HG02571 (cell line): ENCODE measurements around the gene PDK2.

Experiments used
- ATAC-seq: cut with Tn5 transposase; IDR thresholded peaks from one replicate; pipeline ENCODE4 v1.9.1; 2021; ENCODE audit warnings: mild to moderate bottlenecking, moderate library complexity; ENCODE audit not compliant: unreplicated experiment

PDK2 gene

DNA sequence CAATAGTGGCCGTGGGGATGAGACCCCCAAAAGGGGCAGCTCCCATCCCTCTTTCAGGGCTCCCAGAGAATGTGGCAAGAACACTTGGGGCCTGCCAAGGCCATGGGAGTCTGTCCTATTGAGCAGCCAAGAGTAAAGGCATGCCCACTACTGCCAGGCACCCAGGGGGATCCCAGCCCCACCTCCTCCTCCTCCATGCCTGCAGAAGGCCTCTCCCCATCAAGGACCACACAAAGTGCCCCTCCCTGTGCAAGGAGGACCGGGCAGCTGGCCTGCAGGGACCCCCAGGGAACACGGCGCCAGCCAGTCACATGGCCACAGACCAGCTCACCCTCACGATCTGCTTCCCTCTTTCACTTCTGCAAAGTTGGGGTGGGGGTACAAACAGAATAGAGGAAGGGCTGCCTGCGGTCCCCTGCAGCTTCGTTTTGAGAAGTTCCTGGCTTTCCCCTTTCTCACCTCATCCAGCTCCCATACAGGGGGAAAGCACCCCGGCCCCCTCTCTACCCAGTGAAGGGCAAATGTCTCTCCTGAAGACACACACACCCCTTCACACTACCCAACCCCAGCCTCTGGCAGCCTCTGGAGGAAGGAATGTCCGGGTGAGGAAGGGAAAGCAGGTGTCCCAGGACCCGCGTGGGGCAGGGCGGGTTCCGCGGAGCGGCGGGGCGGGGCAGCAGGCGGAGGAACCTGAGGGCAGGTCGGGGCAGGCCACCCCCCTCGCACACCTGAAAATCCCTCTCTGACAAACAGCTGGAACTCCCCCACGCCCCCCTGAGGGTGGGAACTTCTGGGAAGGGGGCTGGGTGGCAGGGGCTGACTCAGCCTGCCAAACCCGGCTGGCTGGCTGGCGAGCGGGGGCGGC, 53.3 kb downstream of the PDK2 start:
- ATAC-seq: no peak

DNA sequence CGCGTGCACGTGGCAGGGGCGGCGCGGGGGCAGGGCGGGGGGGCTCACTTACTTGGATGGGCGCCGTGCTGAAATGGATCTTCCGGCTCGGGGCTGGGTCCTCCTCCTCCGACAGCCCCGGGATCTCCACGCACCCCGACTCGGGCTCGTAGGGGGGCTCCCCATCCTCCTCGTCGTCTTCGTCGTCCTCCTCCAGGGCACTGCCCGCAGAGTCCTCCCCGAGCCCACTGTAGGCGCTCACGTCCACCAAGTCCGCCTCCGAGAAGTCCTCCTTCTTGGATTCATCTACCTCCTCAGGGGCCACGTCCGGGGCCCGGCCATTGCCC, 53.9 kb downstream of the PDK2 start:
- no peak for ATAC-seq

DNA sequence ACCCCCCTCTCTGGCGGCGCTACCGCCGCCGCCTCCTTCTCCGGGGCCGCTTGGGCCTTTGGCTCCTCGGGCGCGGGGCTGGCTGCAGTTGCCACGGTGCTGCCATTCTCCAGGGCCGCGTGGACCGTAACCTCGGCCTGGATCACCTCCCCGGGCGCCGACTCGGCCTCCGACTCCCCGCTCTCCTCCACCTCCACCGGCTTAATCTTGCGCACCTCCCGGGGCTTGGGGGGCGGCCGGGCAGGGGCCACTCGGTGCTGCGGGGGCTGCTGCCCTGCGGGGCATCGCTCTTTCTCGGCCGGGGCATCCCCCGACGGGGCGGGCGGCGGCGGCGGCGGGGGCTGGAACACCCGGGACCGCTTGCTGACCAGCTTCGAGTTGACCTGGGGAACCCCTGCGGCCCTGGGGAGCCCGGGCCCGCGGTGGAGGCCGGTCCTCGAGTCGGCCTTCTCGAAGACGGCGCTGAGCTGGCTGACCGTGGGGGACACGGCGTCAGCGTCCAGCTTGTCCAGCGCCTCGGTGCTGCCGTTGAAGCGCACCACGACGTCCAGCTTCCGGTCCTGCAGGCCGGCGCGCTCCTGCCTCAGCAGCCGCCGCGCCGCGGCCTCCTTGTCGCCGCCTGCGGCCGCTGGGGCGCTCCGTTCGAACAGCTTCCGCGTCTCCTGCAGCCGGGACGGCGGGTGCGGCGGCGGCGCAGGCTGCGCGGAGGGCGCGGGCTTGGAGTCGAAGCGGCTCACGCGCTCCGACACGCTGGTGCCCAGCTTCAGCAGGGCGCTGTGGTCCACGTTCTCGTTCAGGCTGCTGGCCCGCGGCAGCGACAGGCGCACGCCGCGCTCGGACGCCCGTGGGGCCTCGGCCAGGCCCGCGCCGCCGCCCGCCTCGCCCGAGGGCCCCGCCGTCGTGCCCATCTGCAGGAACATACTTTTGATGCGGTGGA, 54.5 kb downstream of the PDK2 start:
- no peak for ATAC-seq

DNA sequence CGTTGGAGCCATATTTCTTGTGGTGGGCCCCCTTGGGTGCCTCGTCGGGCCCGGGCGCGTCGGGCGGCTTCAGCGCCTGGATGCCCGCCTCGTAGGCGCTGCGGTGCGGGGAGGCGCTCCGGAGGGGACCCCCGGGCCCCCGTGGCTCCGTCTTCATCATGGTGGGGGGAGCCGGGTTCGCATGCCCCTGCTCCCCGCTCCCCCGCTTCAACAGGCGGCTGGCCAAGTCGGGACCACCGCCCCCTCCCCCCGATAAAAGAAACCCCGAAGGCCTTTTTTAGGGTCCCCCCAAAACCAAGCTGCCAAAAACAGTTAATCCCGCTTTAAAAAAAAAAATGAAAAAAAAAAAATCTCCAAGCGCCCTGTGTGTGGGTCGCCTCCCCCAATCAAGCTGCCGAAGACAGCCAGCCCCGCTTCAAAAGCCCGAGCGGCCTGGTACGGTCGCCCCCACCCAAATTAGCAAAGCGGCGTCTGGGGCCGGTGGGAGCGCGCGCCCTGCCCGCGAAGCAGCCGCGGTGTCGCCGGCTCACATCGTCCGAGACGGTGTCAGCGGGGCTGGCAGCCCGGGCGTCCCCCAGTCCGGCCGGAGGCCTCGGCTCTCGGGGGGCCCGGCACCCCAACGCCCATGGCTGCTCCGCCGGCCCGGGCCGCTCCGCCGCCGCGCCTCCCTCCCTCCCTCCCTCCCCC, 55.3 kb downstream of the PDK2 start, which contains the start of gene PPP1R9B:
TSS of gene PPP1R9B (minus strand) at position 324 of the 687 bp plus-strand sequence. CDS start at position 160, 164 bp downstream.
- no peak for ATAC-seq

DNA sequence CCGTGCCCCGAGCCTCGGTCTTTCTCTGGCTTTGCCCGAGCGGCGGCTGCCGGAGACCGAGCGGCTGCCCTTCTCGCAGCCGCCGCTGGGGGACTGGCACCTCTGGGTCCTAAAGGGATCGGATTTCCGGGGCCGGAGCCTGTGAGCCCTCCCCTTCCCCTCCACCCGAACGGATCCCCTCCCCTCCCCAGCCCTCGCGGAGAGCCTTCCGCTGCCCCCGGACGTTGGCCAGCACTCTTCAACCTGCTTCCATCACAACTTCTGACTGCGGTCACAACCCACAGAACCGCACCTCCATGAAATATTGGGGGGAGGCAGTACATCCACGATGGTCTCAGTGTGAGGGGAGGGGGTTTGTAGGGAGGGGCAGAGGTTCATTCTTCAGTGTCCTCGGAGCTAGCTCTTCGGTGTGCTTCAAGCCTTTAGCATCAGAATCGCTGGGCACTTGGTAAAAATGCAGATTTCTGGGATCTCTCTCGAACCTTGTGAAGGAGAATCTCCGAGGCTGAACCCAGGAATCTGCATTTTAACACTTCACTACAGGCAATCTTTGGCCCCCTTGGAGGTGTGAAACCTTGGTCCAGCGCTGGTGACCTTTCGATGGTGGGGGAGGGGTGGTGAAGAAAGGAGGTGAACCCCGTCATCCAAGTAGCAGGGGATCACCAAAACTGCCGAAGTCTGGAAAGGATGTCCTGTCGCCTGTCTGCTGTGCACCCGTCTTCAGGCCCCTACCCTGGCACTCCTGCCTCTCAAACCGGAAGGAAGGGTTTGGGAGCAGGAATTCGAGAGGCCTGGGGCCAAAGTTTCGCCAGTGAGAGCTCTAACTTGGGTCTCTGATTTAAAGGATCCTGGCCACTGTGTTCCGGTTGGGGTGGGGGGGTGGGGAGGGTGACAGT, 56.1 kb downstream of the PDK2 start:
- peak; percentile 27 for ATAC-seq

DNA sequence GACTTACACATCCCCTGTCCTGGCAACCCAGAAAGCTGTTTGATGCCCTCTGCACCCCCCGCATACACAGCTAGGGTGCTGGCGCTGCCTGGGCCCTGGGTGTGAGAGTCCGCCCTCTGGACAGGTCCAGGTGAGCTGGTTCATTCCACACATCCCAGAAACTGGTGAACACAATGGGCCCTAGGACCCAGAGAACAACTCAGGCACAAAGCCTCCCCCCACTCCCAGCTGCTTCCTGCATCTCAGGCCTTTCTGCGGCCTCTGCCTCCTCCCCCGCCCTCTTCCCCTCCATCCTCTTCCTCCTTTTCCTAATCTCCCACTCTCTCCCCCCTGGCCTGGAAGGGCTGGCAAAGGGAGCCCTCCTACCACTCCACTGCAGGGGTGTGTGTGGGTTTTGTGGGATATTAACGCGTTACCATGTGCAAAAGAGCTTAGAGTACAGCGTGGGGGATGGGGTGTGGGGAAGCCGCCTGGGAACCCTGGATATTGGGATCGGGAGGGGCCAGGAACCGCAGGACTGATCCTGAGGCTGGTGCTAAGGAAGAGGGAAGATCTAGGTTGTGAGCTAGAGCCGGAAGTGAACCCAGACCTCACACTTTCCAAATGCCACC, 56.9 kb downstream of the PDK2 start:
- no peak for ATAC-seq

DNA sequence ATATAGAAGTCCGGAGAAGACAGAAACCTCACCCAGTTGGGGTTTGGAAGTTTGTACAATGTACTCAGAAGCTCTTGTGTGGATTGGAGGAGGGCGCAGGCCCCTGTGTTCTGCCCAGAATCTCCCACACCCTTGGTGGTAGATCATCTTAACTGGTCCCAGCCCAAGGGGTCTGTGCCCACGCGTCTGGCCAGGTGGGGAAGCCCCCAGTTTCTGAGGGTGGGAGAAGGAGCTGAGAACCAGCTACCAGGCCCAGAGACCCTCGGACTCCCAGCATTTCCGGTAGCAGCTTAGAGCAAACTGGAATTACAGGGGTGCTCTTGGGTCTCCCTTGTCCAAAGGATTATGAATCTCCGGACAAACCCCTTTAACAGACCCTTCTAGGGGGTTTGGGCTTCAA, 57.6 kb downstream of the PDK2 start:
- ATAC-seq: no peak

DNA sequence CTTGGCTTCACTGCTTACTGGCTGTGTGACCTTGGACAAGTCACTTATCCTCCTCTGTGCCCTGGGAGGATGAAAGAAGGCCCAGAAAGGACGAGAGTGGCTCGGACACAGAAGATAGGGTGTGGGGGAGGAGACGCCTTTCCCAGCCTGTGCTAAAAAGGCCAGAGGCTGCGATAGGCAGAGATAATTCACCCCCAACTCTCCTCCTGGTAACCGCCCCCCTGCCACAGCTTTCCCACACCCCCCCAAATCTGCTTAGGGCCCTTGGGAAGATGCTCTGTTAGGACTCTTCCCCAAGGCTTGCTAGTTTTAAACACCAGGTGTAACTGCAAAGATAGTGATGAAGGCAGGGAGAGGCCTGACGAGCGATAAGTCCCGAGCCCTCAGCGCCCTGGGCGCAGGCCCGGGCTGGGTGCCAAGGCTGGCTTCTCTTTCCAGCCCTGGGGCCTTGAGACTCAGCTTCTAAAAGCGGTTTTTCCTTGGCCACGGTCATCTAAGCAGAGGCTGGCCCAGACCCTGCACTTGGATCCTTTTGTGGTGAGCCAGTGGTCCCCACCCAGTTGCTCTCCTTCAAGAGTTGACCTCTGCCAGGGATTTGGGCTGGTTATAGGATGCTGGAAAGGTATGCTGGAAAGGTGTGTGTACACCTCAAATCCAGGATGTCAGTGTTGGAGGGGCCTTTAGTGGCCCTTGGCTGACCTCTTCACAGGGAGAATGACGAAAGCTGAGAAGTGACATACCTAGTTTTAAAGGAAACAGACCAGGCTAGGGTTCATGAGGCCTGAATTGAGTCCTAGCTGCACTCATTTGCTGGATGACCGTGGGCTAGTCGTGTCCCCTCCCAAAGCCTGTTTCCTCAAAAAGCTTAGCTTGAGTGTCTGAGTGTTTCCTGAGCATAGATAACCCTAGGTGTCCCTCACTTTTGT, 58.8 kb downstream of the PDK2 start:
- no peak for ATAC-seq

DNA sequence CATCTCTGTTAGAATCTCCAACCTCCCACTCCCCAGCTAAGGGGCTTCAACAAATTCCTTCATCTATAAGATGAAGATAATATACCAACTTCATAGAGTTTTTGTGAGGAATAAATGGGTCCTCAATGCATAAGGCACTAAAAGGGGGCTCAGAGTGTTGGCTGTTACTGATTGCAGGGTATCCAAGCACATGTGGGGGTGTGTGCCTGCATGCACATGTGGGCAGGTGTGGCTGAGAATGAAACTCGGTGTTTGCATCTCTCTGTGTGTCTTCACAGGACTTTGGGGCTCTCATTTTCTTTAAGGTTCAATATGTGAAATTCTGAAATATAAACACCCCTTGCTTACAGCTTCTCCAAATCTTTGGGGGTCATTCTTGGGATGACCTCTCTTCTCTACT, 59.5 kb downstream of the PDK2 start:
- peak; percentile 45 for ATAC-seq

DNA sequence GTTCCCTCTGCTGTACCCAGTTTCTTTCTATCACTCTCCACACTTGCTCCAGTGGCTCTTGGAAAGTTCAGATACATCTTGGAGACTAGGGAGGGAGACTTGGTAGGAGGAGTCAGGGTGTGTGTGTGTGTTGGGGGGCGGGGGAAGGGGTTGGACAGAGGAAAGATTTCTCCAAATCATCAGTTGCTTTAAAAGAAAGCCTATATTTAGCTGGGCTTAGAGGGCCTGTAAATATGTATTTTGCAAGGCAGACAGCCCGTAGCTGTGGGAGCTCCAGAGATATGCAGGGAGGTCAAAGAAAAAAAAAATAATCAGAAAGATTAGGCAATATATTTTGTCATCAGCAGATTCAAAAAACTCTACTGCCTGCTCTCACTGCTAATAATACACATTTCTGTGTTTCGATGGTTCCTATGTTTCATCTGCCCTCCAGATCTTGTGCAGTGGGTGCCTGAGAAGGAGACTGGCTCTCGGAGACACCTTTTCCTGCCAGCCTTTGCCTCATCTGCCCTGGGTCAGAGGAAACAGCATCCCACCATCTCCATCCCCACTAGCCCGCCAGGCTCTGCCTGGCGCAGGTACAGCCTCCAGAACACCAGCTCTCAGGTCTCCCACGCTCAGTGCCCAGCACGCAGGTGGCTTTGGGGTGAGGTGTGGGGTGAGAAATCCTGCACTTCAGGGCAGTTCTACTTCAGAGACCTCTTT, 60.1 kb downstream of the PDK2 start:
- no peak for ATAC-seq

DNA sequence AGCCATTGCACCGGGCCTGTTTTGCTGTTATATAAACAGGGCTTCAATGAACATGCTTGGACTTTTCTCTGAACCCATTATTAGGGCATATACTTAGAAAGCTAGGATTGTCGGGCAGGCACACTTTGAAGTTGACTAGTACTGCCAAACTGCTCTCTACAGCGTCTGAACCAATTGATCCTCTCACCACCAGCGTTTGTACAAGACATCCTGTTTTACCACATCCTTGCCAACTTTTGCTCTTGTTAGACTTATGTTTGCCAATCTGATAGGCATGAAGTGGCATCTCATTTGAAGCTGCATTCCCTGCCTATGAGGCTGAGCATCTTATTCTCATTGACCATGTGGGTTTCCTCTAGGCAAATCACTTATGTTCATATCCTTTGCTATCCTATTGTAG, 62.7 kb downstream of the PDK2 start:
- no peak for ATAC-seq

DNA sequence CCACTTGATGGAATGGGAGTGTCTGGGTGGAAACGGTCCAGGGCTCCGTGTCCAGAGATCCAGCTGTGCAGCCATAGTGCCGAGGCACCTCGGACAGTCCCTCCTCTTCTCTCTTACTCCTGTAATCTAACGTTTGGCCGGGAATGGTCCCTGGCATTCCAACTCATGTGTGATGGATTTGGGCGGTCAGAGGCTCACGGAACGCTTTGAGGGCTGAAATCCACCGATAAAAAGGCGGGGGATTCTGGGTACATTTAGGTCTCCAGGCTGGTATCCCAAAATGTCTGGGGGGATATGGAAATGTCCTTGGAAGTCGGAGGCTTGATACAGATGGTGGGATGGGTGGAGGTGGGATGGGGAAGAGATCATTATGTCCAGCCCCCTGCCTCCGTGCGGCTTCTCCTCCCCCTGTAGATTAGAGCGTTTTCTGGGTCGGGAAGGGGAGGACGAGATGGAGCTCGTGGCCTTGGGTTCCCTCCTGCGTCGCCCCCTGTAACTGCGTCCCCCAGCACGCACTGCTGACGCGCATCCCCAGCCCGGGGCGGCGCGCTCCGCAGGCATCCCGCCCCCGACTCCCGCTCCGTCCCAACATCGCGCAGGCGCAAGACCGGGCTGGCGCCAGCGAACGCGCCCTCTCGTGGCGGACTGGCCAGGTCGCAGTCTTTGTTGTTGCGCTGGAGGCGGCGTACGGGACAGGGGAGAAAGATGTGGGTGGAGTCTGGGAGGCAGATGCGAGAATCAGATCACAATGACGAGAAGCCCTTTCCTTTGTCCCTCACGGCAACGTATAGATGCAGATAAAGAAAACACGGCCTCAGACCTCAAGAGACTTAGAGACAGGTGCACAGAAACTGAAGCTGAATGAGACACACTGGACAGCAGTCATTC, 66.1 kb downstream of the PDK2 start:
- ATAC-seq: peak; percentile 80
